ENCODE data around the gene SND1.
"Not testable (repeated sequence)": the region's sequence is repeated elsewhere in the genome, so short reads cannot be mapped to it uniquely, and the experiment has no call there.

SND1 gene

GRCh38 chr7:127962589-127963361 lies 310.8 kb downstream of the SND1 start:
- TF ChIP-seq CTCF (IDR thresholded peaks at IDR 0.05; ENCODE audit: low read depth, low read length, missing control alignments): no peak
- no peak overlapping the region for H3K4me3 ChIP-seq (replicated peaks; ENCODE audit: low read depth, low read length)
- DNase-seq (ENCODE audit: extremely low read depth, low read depth): no peak

- H3K4me3 ChIP-seq (replicated peaks; ENCODE audit: low read depth, low read length); DNase-seq (ENCODE audit: extremely low read depth, low read depth): not testable (repeated sequence)
These were observed 311.9 kb downstream of the SND1 start for GRCh38 chr7:127963850-127964249.

- H3K4me3 ChIP-seq (replicated peaks; ENCODE audit: low read depth, low read length): no peak overlapping the region
- no peak for TF ChIP-seq CTCF (IDR thresholded peaks at IDR 0.05; ENCODE audit: low read depth, low read length, missing control alignments)
These were observed 315.3 kb downstream of the SND1 start for GRCh38 chr7:127967281-127967680.

GRCh38 chr7:127968547-127968946 lies 316.6 kb downstream of the SND1 start:
- H3K4me3 ChIP-seq (replicated peaks; ENCODE audit: low read depth, low read length): no peak overlapping the region
- TF ChIP-seq CTCF (IDR thresholded peaks at IDR 0.05; ENCODE audit: low read depth, low read length, missing control alignments): no peak
- no peak for DNase-seq (ENCODE audit: extremely low read depth, low read depth)

More at GRCh38 chr7:127967281-127967680, 315.3 kb downstream of the SND1 start:
- DNase-seq (ENCODE audit: extremely low read depth, low read depth): no peak

- H3K4me3 ChIP-seq (replicated peaks; ENCODE audit: low read depth, low read length): no peak overlapping the region
- no peak for DNase-seq (ENCODE audit: extremely low read depth, low read depth)
- no peak for TF ChIP-seq CTCF (IDR thresholded peaks at IDR 0.05; ENCODE audit: low read depth, low read length, missing control alignments)
These were observed 321.8 kb downstream of the SND1 start for GRCh38 chr7:127973832-127974231.

- TF ChIP-seq CTCF (IDR thresholded peaks at IDR 0.05; ENCODE audit: low read depth, low read length, missing control alignments): no peak
- no peak for DNase-seq (ENCODE audit: extremely low read depth, low read depth)
- no peak overlapping the region for H3K4me3 ChIP-seq (replicated peaks; ENCODE audit: low read depth, low read length)
These were observed 322.5 kb downstream of the SND1 start for GRCh38 chr7:127974446-127975035.

GRCh38 chr7:127976056-127976737 lies 324.2 kb downstream of the SND1 start:
- no peak overlapping the region for H3K4me3 ChIP-seq (replicated peaks; ENCODE audit: low read depth, low read length)
- no peak for DNase-seq (ENCODE audit: extremely low read depth, low read depth)
- TF ChIP-seq CTCF (IDR thresholded peaks at IDR 0.05; ENCODE audit: low read depth, low read length, missing control alignments): no peak
